HFF-Myc (cell line): Measurements from ENCODE around the gene UGT1A3.

Experiments used
- DNase-seq: peaks from one replicate; pipeline ENCODE4 v3.0.0-alpha.2; 2011; ENCODE audit warnings: low read depth; ENCODE audit errors: extremely low read depth
- H3K4me3 ChIP-seq: replicated peaks from 2 replicates; pipeline ENCODE4 v1.5.1; 2011; ENCODE audit warnings: low read depth, mild to moderate bottlenecking, control low read depth, low read length
- TF ChIP-seq, protein P1 (sequence below): IDR thresholded peaks from 2 replicates; pipeline ENCODE4 v1.5.1; 2012; ENCODE audit warnings: mild to moderate bottlenecking, low read depth, low read length, control low read depth; ENCODE audit errors: missing control alignments

Gene UGT1A3

DNA sequence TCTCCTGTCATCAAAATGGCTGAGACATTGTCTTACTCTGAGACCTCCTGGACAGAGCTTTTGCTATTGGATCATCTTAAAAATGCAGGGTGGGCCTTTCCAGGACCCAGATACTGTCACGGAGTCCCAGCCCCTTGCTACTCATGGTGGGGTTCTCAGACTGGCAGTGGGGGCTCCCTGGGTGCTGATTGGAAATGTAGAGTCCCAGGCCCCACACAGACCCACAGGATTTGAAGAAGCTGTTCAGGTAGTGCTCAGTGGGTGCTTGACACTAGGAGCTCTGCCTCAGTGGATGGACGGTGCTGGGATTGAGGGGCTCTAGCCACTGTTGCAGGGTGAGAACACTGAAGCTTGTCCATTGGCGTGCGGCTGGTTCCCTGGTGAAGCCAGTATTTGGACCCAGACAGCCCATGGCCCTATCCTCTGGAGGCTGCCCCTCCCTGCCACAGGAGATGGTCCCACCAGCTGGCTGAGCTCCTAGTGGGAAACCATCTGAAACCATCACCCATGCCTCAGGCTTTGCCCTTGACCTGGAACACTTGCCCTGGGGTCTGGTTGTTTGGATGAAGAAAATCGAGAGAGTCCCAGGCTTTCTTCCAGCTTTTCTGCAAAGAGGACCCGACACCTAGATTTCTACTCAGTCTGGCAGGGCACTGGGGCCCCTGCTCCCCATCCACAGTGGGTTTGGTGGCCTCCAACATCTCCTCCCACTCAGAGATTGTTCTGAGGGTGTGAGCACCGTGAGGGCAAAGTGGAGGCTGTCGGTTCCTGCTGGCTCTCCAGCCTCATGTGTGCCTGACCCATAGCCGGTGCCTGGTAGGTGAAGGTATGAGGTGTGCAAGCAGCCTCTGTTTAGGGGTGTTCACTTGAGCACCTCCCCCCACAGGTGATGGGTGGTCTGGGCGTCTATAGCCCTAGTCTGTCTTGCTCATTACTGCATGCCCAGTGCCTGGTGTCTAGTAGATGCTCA, 79.4 kb downstream of the UGT1A3 start:
- no peak for DNase-seq
- H3K4me3 ChIP-seq = no peak overlapping the region
- TF ChIP-seq, protein P1, sequence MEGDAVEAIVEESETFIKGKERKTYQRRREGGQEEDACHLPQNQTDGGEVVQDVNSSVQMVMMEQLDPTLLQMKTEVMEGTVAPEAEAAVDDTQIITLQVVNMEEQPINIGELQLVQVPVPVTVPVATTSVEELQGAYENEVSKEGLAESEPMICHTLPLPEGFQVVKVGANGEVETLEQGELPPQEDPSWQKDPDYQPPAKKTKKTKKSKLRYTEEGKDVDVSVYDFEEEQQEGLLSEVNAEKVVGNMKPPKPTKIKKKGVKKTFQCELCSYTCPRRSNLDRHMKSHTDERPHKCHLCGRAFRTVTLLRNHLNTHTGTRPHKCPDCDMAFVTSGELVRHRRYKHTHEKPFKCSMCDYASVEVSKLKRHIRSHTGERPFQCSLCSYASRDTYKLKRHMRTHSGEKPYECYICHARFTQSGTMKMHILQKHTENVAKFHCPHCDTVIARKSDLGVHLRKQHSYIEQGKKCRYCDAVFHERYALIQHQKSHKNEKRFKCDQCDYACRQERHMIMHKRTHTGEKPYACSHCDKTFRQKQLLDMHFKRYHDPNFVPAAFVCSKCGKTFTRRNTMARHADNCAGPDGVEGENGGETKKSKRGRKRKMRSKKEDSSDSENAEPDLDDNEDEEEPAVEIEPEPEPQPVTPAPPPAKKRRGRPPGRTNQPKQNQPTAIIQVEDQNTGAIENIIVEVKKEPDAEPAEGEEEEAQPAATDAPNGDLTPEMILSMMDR = no peak

DNA sequence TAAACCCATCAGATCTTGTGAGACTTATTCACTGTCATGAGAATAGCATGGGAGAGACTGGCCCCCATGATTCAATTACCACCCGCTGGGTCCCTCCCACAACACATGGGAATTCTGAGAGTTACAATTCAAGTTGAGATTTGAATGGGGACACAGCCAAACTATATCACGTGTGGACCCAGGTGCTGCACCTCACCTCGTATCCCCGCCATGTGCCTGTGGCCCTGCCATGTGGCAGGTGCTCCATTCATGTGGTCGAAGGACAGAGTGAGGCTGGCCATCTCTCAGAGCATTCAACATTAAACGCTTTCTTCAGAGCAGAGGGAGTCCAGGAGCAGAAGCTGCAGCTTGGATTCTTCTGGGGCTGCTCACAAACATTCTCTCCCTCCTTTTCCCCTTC, 81.5 kb downstream of the UGT1A3 start:
- TF ChIP-seq, protein P1 = no peak
- DNase-seq = no peak
- H3K4me3 ChIP-seq = no peak overlapping the region

DNA sequence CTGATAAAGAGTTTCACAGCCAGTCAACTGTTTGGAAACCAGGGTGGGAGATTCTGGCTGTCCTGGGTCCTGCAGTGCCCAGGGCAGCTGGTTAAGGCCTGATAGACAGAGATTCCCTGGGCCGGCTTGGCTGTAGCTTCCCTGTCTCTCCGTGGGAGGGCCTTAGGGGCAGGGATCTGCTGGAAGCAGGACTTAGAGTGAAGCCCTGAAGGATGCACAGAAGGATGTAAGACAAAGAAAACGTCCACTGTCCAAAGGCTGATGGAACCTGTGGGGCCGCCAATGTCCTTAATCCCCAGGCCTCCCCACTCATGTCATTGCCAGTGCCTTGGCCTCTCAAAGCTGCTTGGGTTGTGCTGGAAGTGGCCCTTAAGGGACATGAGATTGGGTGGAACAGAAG, 82.2 kb downstream of the UGT1A3 start:
- H3K4me3 ChIP-seq = no peak overlapping the region
- DNase-seq = no peak
- TF ChIP-seq, protein P1 = no peak

DNA sequence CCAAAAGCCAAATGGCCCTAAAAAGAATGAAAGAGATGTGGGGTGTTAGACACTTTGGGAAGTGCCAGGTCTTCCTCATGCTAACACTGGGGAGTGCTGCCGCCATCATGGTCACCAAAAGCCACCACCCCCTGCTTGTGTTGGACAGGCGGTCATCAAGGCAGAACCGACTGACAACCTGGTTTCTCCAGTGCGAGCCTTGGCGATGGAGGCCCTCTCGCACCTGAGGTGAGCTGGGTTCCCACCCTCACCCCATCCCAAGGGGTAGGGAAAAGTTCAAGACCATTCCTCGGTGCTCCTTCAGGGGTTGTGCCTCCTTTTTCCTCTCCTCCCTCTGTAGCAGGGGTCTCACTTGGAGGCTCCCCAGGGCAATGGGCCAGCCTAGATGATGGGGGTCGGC, 82.9 kb downstream of the UGT1A3 start:
- H3K4me3 ChIP-seq = no peak overlapping the region
- TF ChIP-seq, protein P1 = no peak
- no peak for DNase-seq

DNA sequence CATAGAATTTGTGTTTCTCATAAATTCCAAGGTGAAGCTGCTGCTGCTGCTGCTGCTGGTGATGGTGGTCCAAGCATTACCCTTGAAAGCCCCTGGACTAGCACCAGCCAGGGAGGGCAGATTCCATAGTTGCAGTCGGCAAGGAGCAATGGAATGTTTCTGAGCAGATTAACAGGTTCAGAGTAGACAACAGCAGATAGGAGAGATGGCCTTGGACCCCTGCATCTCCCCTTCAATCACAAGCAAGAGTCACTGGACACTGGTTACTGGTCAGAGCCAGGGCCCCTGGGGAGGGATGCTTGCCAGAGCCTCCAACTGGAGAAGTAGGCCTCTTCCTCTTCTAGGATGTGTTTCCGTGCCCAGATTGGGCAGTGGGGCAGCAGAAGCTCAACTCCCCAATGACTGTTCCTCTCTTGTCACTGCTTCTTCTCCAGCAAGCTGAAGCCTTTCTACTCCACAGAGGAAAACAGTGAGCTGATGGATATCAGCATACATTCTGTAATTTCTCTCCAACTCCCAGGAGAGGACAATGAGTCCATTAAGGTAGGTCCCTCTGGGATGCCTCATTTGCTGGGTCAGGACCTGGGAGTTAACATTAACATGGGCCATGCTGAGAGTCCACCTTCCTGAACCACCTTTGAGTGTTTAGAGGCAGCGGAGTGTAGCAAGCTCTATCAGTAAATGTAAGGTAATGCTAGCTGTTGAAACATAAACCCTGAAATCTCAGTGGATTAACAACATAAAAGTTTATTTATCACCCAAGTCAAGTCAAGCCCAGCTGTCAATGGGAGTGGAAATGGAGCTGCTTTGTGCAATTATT, 84.6 kb downstream of the UGT1A3 start:
- no peak overlapping the region for H3K4me3 ChIP-seq
- TF ChIP-seq, protein P1 = no peak
- DNase-seq = no peak

DNA sequence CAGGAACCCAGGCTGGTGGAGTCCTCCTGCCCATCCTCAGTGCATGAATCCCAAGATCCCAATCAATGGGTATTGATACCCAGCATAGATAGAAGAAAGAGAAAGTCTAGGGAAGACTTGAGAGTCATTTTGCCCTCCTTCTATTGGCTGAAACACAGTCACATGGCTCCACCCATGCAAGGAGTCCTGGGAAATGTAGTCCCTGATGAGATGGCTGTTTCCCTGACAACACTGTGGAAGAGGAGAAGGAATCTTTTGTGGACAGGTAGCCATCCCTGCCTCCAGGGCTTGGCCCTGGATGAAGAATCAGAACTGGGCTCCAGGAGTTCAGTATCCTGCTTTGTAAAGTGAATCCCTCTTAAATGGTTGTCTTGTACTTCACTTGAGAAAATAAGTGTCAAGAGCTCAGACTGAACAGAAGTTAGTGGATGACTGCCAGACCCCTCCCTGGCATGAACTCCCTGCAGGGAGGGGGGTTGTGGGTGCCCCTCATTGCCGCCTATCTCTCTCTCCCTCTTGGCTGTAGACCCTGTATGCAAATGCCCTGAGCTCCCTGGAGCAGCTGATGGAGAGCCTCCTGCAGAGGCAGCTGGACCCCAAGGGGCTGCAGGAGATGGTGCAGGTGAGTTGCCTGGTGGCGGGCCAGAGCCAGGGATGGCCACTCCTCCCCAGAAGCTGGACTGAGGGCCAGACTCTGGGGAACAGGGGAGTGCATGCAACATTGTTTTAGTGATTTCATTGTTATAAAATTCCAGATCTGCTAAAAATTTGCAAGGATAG, 85.4 kb downstream of the UGT1A3 start:
- DNase-seq = no peak
- TF ChIP-seq, protein P1 = no peak
- H3K4me3 ChIP-seq = no peak overlapping the region
